ENCODE data around the gene CREB1. TPM values are rescaled to one million over a fixed set of nuclear protein-coding genes. Genes with fewer than 3 reads are reported as not detected.

CREB1 gene
- polyA plus RNA-seq, 6 donors from 2014 or later, result 66.6 to 123 (median 97.2) TPM

DNA sequence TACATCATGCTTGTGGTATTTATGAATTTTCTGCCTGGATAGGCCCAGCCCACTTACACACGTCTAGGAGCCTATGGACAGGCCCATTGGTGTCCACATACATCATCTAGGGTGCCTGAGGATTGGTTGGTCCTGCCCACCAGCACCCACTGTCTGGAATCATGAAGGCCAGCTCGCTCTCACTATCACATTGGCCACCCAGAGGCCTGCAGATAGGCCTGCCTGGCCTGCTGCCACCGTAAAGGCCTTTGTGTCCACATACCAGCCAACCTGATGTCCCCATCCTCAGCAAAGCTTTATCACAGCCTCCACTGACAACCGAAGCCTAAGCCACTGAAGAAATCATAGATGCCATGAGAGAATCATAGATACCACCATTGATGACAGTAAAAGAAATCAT, 55.2 kb downstream of the CREB1 start:
- Mint-ChIP-seq H3K9me3 (peaks cover 0 to 18% (median 8%) of the 10 kb centered on the region in 7 donors), H3K4me1 (peaks cover 10 to 28% (median 16%) of the 10 kb centered on the region in 3 donors), H3K27me3 (no peaks in the 10 kb centered on the region), H3K36me3 (peaks cover 45 to 66% of the 10 kb centered on the region in 2 donors), H3K4me3 (no peak overlapping the region), H3K27ac (peak overlapping the region in 5 of 6 donors; percentile 6 to 83 (median 73))
- ATAC-seq (ENCODE audit: low read depth in 2 of 2) (no peak), DNase-seq (no peak)

DNA sequence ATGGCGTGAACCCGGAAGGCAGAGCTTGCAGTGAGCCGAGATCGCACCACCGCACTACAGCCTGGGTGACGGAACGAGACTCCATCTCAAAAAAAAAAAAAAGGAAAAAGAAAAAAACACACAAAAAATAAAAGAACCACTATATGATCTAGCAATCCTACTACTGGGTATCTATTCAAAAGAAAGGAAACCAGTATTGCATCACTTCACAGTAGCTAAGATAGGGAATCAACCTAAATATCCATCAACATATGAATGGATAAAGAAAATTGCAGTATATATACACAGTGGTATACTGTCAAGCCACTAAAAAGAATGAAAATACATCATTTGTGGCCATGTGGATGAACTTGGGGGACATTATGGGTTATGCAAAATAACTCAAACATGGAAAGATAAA, 57.5 kb downstream of the CREB1 start:
- ATAC-seq (ENCODE audit: low read depth in 2 of 2) (no peak), DNase-seq (no peak)
- Mint-ChIP-seq H3K4me3 (no peak overlapping the region), H3K27ac (peak overlapping the region in 5 of 6 donors; percentile 34 to 84 (median 55)), H3K36me3 (peaks cover 57 to 67% of the 10 kb centered on the region in 2 donors), H3K27me3 (no peaks in the 10 kb centered on the region), H3K4me1 (peaks cover 7 to 28% (median 15%) of the 10 kb centered on the region in 3 donors), H3K9me3 (peaks cover 0 to 40% (median 18%) of the 10 kb centered on the region in 7 donors)

DNA sequence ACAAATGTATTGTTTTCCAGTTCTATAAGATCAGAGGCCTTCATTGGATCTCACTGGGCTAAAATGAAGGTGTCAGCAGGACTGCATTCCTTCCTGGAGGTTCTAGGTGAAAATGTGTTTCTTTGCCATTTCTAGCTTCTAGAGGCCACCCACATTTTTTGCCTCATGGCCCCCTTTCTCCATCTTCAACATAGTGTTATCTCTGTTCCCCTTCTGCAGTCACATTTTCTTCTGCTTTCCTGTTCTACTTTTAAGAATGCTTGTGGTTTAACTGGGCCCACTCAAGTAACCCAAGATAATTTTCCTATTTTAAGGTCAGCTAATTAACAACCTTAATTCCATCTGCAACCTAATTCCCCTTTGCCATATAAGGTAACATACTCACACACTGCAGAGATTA, 59.4 kb downstream of the CREB1 start:
- H3K4me1 Mint-ChIP-seq, result peaks cover 12 to 30% (median 17%) of the 10 kb centered on the region in 3 donors
- DNase-seq, result no peak
- H3K4me3 Mint-ChIP-seq, result no peak overlapping the region
- H3K36me3 Mint-ChIP-seq, result peaks cover 58 to 71% of the 10 kb centered on the region in 2 donors
- no peaks in the 10 kb centered on the region for H3K27me3 Mint-ChIP-seq
- no peak for ATAC-seq (ENCODE audit: low read depth in 2 of 2)
- peak overlapping the region in 2 of 6 donors; percentile 46 to 60 for H3K27ac Mint-ChIP-seq
- H3K9me3 Mint-ChIP-seq, result peaks cover 0 to 48% (median 27%) of the 10 kb centered on the region in 7 donors

DNA sequence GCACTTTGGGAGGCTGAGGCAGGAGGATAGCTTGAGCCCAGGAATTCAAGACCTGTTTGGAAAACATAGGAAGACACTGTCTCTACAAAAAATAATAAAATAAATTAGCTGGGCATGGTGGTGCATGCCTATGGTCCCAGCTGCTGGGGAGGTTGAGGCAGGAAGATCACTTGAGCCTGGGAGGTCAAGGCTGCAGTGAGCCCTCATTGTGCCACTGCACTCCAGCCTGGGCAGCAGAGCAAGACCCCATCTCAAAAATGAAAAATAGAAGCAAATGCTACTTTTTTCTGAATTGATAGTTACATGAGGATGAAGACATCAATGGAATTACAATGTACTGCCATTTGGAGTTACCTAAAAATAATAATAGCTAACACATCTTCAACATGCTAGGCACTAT, 63.5 kb downstream of the CREB1 start:
- ATAC-seq (ENCODE audit: low read depth in 2 of 2), result no peak
- H3K36me3 Mint-ChIP-seq, result peaks cover 47 to 56% of the 10 kb centered on the region in 2 donors
- H3K4me1 Mint-ChIP-seq, result peaks cover 13 to 27% (median 25%) of the 10 kb centered on the region in 3 donors
- peaks cover 0 to 47% (median 27%) of the 10 kb centered on the region in 7 donors for H3K9me3 Mint-ChIP-seq
- peak overlapping the region in 2 of 6 donors; percentile 44 to 67 for H3K27ac Mint-ChIP-seq
- H3K4me3 Mint-ChIP-seq, result no peak overlapping the region
- H3K27me3 Mint-ChIP-seq, result no peaks in the 10 kb centered on the region
- DNase-seq, result no peak

DNA sequence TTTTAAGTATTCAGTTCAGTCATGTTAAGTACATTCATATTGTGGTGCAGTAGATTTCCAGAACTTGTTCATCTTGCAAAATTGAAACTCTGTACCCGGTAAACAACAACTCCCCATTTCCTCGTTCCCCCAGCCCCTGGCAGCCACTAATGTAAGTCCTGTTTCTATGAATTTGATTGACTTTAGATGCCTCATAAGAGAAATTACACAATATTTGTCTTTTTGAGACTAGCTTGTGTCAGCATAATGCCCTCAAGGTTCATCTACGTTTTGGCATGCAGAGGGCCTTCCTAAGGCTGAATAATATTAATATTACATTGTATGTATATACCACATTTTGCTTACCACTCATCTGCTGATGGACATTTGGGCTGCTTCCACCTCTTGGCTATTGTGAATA, 64.5 kb downstream of the CREB1 start:
- ATAC-seq (ENCODE audit: low read depth in 2 of 2), result no peak
- H3K36me3 Mint-ChIP-seq, result peaks cover 37 to 46% of the 10 kb centered on the region in 2 donors
- peak overlapping the region in 2 of 6 donors; percentile 47 to 91 for H3K27ac Mint-ChIP-seq
- H3K4me3 Mint-ChIP-seq, result no peak overlapping the region
- H3K4me1 Mint-ChIP-seq, result peaks cover 13 to 18% (median 15%) of the 10 kb centered on the region in 3 donors
- DNase-seq, result no peak
- no peaks in the 10 kb centered on the region for H3K27me3 Mint-ChIP-seq
- peaks cover 0 to 37% (median 24%) of the 10 kb centered on the region in 7 donors for H3K9me3 Mint-ChIP-seq

DNA sequence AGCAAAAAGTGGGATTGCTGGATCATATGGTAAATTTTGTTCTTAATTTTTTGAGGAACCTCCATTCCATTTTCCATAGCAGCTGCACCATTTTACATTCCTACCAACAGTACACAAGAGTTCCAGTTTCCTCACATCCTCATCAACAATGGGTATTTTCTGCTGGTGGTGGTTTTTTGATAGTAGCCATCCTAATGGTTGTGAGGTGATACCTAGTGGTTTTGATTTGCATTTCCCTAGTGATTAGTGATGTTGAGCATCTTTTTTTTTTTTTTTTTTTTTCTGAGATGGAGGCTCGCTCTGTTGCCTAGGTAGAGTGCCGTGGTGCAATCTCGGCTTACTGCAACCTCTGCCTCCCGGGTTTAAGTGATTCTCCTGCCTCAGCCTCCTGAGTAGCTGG, 65.0 kb downstream of the CREB1 start:
- Mint-ChIP-seq H3K4me3 (no peak overlapping the region), H3K27ac (peak overlapping the region in 5 of 6 donors; percentile 47 to 91 (median 74)), H3K4me1 (peaks cover 13 to 16% (median 13%) of the 10 kb centered on the region in 3 donors), H3K27me3 (no peaks in the 10 kb centered on the region), H3K36me3 (peaks cover 32 to 41% of the 10 kb centered on the region in 2 donors), H3K9me3 (peaks cover 0 to 32% (median 23%) of the 10 kb centered on the region in 7 donors)
- peak; percentile 45 to 58 for ATAC-seq (ENCODE audit: low read depth in 2 of 2)
- DNase-seq, result no peak

DNA sequence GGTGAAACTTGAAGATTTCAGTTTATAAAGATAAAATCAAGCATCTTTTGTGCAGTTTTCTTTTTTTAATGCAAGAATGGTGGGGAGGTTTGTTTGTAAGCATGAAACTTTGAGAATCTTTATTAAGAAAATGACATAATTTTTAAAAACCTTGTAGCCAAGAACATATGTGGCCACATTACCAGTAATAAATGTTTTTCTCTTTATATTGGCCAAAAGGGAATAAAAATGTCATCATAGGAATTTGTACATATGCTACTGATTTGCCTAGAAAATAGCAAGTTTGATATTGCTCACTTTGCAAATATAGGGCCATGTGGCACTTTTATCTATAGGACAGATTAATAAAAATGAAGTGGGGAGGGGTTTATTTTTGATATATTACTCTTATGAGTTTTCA, 69.9 kb downstream of the CREB1 start:
- H3K4me1 Mint-ChIP-seq, result peaks cover 10 to 22% (median 11%) of the 10 kb centered on the region in 3 donors
- peak overlapping the region in 3 of 6 donors; percentile 42 to 57 (median 54) for H3K27ac Mint-ChIP-seq
- peaks cover 4 to 11% of the 10 kb centered on the region in 2 donors for H3K36me3 Mint-ChIP-seq
- DNase-seq (no peak), ATAC-seq (ENCODE audit: low read depth in 2 of 2) (no peak)
- no peak overlapping the region for H3K4me3 Mint-ChIP-seq
- no peaks in the 10 kb centered on the region for H3K27me3 Mint-ChIP-seq
- no peaks in the 10 kb centered on the region for H3K9me3 Mint-ChIP-seq

DNA sequence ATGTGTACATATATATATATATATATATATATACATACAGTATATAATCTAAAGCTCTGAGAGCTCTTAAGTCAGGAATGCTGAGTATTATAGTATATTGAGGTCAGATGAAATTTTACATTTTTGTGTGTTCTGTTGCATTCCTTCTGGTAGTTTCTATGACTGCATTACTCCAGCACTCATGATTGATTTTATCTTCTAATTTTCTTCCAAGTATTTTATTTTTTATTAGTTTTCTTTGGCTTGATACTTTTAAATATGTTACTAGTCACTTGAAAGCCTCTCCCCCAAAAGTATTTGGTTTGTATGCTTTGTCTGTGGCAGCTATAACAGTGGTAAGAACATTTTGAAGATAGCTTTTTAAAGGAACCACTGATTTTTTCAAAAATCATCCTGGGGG, 70.5 kb downstream of the CREB1 start:
- no peaks in the 10 kb centered on the region for H3K9me3 Mint-ChIP-seq
- H3K4me1 Mint-ChIP-seq, result peaks cover 7 to 22% (median 13%) of the 10 kb centered on the region in 3 donors
- ATAC-seq (ENCODE audit: low read depth in 2 of 2) (no peak), DNase-seq (no peak)
- no peaks in the 10 kb centered on the region for H3K27me3 Mint-ChIP-seq
- H3K36me3 Mint-ChIP-seq, result peaks cover 0 to 10% of the 10 kb centered on the region in 2 donors
- H3K27ac Mint-ChIP-seq, result peak overlapping the region in 4 of 6 donors; percentile 15 to 43 (median 36)
- no peak overlapping the region for H3K4me3 Mint-ChIP-seq

DNA sequence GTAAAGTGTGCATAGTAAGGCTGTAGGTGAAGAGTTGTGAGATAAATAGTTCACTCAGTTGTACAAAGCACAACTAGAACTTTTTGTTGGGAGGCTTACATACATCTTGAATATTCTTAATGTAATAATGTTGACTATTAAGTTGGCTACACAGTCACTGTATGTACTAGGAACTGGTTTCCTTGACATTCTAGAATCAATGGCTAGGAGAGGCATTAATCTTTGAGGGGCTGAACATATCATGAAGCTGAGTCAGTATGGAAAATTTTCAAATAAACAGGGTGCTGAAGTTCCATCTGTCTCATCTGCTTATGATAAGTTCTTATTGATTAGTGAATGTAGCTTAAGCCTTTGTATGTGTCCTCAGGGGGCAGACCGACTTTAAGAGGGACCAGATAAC, 72.0 kb downstream of the CREB1 start:
- ATAC-seq (ENCODE audit: low read depth in 2 of 2) (no peak), DNase-seq (no peak)
- peaks cover 16 to 32% (median 20%) of the 10 kb centered on the region in 3 donors for H3K4me1 Mint-ChIP-seq
- H3K36me3 Mint-ChIP-seq, result peaks cover 0 to 10% of the 10 kb centered on the region in 2 donors
- H3K27ac Mint-ChIP-seq, result peak overlapping the region in 4 of 6 donors; percentile 2 to 91 (median 58)
- H3K27me3 Mint-ChIP-seq, result no peaks in the 10 kb centered on the region
- no peak overlapping the region for H3K4me3 Mint-ChIP-seq
- no peaks in the 10 kb centered on the region for H3K9me3 Mint-ChIP-seq

DNA sequence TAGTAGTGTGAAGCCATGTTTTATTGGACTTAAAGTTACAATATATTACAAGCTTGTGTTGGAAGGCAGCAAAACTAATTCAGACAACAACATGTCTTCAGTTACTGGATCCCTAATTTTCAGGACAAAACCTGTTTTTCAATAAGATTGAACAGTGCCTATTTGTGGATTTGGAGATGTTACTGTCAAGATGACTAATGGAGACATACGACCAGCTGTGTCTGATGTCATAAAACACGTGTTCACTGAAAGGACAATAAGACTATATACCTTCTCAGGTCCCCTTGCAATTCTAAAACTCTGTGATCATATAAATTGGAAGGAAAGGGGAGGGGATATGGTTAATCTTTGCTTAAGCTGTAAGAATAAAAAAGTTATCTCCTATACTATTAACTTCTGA, 73.7 kb downstream of the CREB1 start:
- Mint-ChIP-seq H3K27ac (peak overlapping the region; percentile 7 to 75 (median 60)), H3K36me3 (peaks cover 0 to 6% of the 10 kb centered on the region in 2 donors), H3K27me3 (no peaks in the 10 kb centered on the region), H3K4me3 (no peak overlapping the region), H3K9me3 (peaks cover 0 to 2% (median 0%) of the 10 kb centered on the region in 7 donors), H3K4me1 (peaks cover 22 to 43% (median 29%) of the 10 kb centered on the region in 3 donors)
- no peak for ATAC-seq (ENCODE audit: low read depth in 2 of 2)
- DNase-seq, result no peak

DNA sequence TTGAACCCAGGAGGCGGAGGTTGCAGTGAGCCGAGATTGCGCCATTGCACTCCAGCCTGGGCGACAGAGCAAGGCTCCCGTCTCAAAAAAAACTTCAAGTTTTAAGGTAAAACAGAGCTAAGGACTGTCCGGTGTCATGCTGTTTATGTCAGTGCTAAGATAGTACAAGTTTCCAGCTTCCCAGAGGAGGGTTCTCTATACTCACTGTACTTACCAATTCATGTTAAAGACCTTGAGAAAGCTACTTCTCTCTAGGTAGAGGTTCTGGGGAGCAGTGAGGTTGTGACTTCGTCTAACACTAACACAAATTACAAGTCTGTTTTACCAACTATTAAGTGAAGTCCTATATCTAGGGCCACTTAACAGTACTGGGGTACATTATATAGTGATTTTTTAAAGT, 76.6 kb downstream of the CREB1 start:
- Mint-ChIP-seq H3K27me3 (no peaks in the 10 kb centered on the region), H3K27ac (peak overlapping the region in 4 of 6 donors; percentile 33 to 72 (median 46)), H3K36me3 (peaks cover 0 to 6% of the 10 kb centered on the region in 2 donors), H3K4me3 (no peak overlapping the region), H3K4me1 (peaks cover 22 to 43% (median 33%) of the 10 kb centered on the region in 3 donors), H3K9me3 (peaks cover 0 to 2% (median 0%) of the 10 kb centered on the region in 7 donors)
- ATAC-seq (ENCODE audit: low read depth in 2 of 2) (no peak), DNase-seq (no peak)

DNA sequence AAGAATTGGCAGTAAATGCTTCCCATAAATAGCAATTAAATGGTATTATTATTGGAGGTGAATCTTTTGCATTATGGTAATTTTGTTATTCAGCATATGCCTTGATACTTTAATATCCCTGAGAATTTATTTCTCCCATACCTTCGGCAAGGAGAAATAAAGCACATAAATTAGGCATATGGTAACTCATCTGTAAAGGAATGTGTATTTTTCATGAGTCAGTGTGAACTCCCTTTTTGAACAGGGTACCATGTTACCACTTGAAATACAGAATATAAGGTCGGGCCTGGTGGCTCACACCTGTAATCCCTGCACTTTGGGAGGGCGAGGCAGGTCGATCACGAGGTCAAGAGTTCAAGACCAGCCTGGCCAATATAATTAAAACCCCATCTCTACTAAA, 77.1 kb downstream of the CREB1 start:
- Mint-ChIP-seq H3K27me3 (no peaks in the 10 kb centered on the region), H3K4me1 (peaks cover 18 to 39% (median 33%) of the 10 kb centered on the region in 3 donors), H3K27ac (peak overlapping the region in 3 of 6 donors; percentile 26 to 65 (median 55))

DNA sequence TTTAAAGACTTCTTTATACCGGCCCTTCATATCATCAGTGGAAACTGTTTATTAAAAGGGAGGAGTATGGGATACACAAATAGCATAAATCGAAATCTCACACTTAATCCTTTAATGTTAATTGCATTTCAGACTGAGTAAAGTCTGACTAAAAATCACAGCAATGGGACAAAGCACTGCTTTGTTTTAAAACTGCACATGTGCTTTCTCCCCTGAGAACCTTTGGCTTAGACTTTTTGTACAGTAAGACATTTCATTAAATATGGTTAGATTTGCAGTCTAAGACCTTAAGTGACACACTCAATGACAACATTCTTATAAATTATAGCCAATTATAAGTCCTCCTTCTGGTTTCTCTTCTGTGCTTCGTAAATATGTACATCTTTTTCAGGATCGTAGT, 83.0 kb downstream of the CREB1 start:
- Mint-ChIP-seq H3K36me3 (peaks cover 11 to 26% of the 10 kb centered on the region in 2 donors), H3K27ac (peak overlapping the region in 1 of 6 donors; percentile 47), H3K4me1 (peaks cover 15 to 23% (median 19%) of the 10 kb centered on the region in 3 donors), H3K4me3 (no peak overlapping the region), H3K27me3 (no peaks in the 10 kb centered on the region), H3K9me3 (peaks cover 0 to 2% (median 0%) of the 10 kb centered on the region in 7 donors)
- DNase-seq (no peak), ATAC-seq (ENCODE audit: low read depth in 2 of 2) (no peak)

More for the DNA sequence above, 77.1 kb downstream of the CREB1 start:
- ATAC-seq (ENCODE audit: low read depth in 2 of 2) (no peak), DNase-seq (no peak)
- no peak overlapping the region for H3K4me3 Mint-ChIP-seq
- H3K36me3 Mint-ChIP-seq, result peaks cover 0 to 6% of the 10 kb centered on the region in 2 donors
- peaks cover 0 to 2% (median 0%) of the 10 kb centered on the region in 7 donors for H3K9me3 Mint-ChIP-seq

DNA sequence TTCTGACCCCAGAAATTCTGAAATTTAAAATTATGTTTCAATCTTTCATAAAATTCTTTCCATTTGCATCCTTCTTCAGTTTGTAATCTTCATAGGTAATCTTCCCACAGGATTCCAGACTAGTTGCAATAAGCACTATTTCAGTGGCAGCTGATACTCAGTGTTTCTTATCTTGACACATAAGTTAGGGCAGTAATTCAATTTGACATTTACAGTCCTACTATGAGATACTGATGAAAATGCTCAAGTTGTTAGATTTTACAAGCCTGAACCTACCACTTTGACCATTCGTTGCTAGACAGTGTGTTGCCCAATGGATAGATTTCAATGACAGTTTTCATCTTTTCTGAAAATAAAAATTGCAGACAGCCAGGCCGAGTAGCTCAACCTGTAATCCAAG, 85.1 kb downstream of the CREB1 start:
- peak overlapping the region in 3 of 6 donors; percentile 25 to 63 (median 26) for H3K27ac Mint-ChIP-seq
- H3K9me3 Mint-ChIP-seq, result no peaks in the 10 kb centered on the region
- ATAC-seq (ENCODE audit: low read depth in 2 of 2) (no peak), DNase-seq (no peak)
- peaks cover 13 to 27% of the 10 kb centered on the region in 2 donors for H3K36me3 Mint-ChIP-seq
- peaks cover 26 to 32% (median 29%) of the 10 kb centered on the region in 3 donors for H3K4me1 Mint-ChIP-seq
- no peak overlapping the region for H3K4me3 Mint-ChIP-seq
- no peaks in the 10 kb centered on the region for H3K27me3 Mint-ChIP-seq
